CD4-positive, alpha-beta T cell treated with Interleukin-2 at 100 ng/mL for 4 hours (primary cell): ENCODE results near the gene AQP5.

Experiments used
- DNase-seq: peaks from one replicate; pipeline ENCODE4 v3.0.0-alpha.2; 2020; ENCODE audit warnings: low spot score

The AQP5 gene

DNA sequence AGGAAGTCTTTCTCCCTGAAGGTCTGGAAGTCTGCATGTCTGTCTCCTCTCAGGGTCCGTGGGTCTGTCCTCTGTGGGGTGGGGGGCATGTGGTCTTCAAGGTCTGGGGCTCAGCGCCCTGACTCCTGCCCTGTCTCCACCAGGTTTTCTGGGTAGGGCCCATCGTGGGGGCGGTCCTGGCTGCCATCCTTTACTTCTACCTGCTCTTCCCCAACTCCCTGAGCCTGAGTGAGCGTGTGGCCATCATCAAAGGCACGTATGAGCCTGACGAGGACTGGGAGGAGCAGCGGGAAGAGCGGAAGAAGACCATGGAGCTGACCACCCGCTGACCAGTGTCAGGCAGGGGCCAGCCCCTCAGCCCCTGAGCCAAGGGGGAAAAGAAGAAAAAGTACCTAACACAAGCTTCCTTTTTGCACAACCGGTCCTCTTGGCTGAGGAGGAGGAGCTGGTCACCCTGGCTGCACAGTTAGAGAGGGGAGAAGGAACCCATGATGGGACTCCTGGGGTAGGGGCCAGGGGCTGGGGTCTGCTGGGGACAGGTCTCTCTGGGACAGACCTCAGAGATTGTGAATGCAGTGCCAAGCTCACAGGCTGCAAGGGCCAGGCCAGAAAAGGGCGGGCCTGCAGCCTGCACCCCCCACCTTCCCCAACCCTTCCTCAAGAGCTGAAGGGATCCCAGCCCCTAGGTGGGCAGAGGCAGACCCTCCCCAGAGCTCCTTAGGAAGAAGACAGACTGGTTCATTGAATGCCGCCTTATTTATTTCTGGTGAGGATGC, 3.4 kb downstream of the AQP5 start:
- DNase-seq = no peak

GRCh38 chr12:49965836-49966235, 4.2 kb downstream of the AQP5 start:
- no peak for DNase-seq

DNA sequence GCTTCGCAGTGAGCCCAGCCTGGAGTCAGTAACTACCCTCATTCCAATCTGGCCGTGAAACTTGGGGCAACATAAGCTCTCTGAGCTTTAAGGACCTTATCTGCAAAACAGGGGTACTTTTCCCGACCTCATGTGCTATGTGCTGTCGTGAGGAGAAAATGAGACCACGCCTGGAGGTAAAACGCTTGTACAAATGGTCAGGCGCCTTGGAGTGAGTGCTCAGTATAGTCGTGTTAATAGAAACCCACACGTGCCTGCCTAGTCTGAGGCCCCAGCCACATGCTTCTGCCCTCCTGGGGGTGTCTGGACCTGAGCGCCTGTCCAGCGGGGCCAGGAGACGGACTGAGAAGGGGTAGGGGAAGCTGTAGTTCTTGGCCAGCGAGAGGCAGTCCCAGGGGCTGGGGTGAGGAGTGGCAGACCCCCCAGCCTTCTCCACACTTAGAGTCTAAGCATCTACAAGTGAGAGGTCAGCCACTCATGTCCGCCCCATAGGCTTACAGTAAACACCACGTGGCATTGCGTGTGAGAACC, 4.9 kb downstream of the AQP5 start:
- no peak for DNase-seq

DNA sequence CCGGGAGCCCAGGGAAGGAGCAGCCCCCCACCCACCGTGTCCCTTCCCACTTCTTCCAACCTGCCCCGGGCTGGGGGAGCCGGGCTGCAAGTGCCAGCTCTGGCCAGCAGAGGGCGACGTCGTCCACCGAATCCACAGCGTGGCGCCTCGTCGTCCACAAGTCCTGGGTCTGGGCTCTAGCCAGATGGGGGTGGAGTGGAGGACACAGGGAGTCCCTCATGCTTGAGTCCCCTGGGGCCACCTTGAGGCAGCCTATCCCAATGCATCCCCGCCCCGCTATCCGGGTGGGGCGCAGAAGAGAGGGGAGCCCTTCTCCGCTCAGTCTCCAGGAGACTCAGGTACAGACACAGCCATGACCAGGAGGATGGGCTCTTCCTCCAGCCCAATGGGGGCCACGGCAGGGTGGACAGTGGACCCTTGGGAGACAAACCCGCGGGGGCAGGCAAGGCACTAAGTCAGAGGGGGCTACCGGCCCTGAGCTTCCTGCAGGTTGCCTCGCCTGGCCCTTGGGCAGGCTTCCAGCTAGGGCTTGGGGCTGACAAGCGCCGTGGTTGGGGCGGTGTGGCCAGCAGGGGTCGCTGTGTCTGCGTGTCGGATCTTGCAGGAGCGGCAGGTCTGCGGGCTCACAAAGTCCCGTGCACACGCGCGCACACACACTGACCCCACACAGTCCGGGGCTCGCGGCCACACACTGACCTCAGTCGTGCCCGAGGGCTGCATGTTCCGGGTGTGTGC, 5.5 kb downstream of the AQP5 start:
- peak; percentile 90 for DNase-seq

DNA sequence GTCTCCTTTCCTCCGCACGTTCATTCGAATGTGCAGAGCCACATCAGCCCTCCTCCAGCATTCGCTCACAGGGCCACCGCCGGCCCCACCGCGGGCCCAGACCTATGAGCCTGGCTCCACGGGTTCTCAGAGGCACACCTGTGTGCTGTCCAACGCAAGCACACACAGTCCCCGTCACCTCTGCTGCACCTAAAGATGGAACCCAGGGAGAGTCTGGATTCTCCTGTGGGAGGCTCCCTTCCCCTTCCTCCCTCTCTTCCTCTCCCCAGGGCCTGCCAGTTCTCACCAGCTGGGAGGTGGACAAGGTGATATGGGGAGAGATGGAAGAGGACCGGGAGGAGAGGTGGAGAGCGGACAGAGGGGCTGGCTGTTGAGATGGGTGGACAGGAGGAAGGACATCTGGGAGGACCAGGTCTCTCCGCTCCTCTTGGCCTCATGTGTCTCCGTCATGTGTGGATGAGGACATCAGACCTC, 6.1 kb downstream of the AQP5 start:
- no peak for DNase-seq

- DNase-seq = no peak
Measured at GRCh38 chr12:49968471-49968870, 6.8 kb downstream of the AQP5 start.

GRCh38 chr12:49969027-49969426, 7.4 kb downstream of the AQP5 start:
- DNase-seq = no peak

DNA sequence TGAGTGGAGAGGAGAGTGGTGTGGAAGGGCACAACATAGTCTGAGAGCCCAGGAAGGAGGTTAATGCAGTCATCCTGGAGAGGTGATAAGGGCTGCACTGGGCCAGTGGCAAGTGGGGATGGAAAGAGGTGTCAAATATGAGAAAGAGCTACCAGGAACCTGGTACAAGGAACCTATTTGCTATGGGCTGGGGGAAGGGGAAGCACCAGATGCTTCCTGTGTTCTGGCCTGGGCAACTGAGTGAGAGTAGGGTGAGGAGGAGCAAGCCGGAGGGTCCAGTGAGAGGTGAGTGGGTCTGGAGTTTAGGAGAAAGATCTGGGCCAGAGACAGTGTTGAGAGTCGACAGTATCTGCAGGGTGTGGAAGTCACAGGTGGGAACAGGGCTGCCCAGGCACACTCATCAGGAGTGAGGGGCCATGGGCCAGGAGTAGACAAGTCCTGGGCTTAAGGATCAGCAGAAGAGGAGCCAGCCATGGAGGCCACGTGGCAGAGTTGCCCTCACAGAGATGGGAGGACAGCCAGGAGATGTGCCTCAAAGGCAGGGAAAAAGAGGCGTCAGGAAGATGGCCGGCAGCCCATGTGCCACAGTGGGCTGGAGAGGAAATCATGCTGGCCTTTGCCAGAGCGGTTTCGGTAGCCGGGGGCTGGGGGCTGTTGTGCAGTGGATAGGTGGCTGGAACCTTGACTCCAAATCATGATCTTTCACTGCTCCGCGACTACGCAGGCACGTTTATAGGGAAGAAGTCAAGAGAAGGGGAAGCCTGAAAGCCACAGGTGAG, 8.2 kb downstream of the AQP5 start:
- DNase-seq = no peak

DNA sequence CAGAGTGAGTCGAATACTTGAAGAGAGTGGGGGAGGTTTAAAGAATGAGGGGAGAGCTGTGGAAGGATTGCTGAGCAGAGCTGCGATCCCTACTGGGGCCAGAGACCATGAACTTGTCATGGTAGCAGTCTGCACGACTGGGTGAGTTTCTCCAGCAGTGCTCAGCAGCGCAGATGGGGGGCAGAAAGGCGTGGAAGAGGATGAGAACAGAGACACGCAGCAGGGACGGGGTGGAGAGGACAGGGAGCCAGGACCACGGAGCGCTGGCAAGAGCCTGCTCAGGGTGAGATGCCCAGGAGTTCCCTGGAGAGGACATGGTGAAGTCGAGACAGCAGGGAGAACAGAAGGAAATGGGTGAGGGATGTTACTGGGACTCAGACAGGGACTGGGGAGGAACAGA, 9.0 kb downstream of the AQP5 start:
- DNase-seq = no peak

DNA sequence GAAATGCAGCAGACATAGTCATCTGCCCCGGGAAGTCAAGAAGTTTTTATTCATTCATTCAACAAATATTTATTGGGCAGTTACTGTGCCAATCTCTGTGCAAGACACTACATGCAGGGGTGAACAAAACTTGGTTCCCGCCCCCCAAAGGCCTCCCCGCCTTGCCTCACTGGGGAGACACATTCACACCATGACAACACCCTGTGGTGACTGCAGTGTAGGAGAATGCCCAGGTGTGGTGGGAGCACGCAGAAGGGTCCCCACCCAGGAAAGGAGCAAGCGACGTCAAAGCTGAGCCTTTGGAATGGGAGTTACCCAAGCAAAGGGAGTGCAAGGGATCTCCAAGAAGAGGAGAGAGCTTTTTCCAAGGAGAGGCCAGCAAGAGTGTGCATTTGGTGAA, 9.5 kb downstream of the AQP5 start:
- no peak for DNase-seq

- no peak for DNase-seq
Measured at GRCh38 chr12:49972129-49972528, 10.5 kb downstream of the AQP5 start.

DNA sequence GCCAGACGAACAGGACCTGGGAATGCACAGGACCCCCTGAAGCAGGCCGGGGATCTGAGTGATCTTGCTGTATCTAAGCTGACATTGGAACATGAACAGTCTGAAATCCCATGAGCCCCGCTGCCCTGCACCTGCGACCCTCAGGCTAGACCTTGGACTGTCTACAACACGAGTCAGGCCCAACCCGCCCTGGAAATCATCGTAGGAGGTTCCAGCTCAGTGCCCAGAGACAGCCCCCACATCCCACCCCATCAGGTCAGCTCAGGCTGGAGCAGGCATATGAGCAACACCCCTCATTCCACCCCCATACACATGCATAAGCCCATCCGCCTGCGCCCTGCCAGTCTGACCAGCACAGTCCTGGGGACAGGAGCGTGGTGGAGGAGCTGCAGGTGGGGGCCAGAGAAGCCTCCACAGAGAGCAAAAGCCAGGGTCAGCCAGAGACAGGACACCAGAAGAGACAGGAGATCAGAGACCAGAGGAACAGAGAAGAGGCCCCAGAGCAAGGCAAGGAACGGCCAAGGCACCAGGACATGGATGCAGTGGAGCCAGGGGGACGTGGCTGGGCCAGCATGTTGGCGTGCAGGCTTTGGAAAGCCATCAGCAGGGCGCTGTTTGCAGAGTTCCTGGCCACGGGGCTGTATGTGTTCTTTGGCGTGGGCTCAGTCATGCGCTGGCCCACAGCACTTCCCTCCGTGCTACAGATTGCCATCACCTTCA, 11.1 kb downstream of the AQP5 start, which contains the start of gene AQP6:
Gene AQP6, plus strand, starts transcription at position 307 of the 720 bp plus-strand sequence. Its CDS starts 227 bp downstream, at position 534.
- DNase-seq = no peak

DNA sequence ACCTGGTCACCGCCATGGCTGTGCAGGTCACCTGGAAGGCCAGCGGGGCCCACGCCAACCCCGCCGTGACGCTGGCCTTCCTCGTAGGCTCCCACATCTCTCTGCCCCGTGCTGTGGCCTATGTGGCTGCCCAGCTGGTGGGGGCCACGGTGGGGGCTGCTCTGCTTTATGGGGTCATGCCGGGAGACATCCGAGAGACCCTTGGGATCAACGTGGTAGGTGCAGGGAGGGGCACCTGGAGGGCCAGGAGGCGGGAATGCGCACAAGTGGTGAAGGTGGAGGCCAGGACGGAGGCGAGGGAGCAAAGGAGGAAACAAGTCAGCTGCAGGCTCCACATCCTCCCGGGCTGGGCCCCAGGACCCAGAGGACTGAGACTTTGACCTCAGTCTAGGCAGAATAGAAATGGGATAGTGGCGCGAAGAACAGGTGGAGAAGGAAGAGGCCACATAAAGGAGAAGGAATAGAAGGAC, 11.7 kb downstream of the AQP5 start:
- no peak for DNase-seq

GRCh38 chr12:49974231-49974675, 12.6 kb downstream of the AQP5 start:
- no peak for DNase-seq

DNA sequence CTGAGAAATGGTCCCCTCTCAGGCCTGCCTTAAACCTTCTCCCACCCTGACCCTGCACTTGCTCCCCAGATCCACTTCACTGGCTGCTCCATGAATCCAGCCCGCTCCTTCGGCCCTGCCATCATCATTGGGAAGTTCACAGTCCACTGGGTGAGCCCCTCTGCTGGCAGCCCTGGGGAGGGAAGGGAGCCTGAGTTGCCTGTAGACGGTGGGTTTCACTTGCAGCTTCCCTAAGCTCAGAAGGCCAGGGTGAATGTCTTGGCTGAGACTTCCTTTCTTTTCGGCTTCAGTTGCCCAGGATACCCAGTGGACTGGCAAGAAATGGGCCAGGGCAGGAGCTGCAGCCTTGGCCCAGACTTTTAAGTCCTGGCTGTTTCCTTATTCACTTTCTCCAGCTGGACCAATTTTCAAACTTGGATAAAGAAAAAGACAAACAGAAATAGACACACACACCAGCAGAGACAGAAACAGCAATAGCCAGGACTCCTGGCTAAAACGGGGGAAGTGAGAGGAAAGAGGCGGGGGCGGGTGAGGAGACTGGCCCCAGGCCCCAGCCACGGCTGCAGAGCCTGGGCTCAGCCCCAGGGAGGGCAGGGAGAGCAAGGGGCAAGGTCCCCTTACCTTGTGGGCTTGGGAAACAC, 13.1 kb downstream of the AQP5 start:
- DNase-seq = no peak

DNA sequence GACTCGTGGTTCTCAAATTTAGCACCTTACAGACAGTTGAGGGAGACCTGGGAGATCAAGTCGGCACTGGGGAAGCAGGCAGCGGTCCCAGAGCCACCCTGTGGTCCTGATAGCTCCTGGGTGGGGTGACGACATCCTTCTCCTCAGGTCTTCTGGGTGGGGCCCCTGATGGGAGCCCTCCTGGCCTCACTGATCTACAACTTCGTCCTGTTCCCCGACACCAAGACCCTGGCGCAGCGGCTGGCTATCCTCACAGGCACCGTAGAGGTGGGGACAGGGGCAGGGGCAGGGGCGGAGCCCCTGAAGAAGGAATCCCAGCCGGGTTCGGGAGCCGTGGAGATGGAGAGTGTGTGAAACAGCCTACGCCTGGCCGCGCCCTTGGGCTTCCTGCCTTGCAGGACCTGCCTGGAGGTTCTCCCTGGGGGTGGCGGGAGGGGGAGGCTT, 13.7 kb downstream of the AQP5 start:
- DNase-seq = no peak

DNA sequence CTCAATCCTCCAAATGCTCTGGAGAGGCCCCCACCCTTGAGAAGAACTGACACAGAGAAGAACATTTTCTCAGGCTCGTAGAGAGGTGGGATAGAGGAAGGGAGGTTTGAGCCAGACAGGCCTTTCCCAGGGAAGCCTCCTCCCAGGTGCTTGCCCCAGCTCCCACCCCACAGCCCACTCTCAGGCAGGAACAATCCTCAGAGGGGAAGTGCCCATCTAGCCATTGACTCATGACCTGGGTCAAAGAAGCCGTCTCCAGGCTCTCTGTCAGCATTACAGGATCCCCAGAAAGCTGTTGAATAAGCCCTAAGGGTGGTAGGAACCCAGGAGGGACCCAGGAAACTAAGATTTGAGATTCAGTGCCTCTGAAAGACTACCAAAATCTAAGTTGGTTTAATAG, 14.9 kb downstream of the AQP5 start:
- no peak for DNase-seq

DNA sequence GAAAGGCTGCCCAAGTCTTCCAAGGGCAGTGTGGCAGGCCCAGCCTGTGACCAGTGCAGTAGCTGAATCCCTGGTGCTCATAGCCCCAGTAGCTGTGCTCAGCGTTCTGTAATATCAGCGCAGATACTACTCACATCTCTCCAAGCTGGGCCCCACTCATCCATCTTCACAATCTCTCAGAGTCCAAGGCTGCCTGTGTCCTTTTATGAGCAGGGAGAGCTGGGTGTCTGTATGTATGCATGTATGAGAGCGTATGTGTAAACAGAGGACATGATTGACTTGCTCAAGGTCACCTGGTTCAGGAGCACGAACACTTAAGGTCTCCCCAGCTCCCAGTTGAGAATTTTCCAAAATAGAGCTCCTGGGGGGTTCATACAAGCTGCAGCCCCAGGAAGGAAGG, 16.5 kb downstream of the AQP5 start:
- no peak for DNase-seq

DNA sequence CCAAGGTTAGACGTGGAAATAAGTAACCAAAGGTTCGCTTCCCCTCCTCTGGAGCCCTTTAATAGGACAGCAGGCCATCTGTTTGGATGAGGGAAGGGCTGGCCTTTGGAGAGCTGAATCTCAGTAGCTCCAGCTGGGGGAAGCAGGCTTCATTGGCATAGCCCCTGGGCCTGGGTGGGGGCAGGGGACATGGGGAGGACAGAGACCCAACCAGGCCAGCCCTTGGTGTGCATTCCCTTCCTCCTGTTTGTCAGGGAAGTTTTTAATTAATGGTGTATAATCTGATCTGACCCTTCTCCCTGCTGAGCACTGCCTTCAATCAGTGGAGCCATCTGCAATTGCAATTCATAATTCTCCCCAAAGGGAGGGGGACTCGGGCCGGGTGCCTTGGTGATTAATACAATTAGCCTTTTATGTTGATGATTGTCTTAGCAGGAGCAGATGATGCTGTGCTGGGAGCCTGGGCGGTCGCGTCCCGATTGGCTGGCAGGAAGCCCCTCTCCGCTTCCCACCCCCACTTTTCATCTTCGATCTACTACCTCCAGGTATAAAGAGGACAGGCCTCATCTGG, 17.4 kb downstream of the AQP5 start:
- no peak for DNase-seq

DNA sequence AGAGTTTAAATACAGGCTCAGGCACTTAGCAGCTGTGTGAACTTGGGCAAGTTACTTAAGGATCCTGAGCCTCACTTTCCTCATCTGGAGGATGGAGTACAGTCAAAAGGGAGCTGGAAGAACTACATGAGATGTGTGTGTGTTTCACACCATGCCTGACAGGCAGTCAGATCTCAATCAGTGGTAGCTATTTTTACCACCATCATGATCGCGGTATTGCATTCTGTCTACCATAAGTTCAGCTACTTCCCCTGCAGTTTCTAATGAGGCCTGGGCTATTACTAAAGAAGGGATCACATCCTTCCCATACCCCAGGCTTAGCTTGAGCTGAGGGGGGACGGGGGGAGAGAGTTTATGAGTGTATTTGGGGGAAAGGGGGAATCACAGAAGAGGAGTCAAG, 18.1 kb downstream of the AQP5 start:
- no peak for DNase-seq
